NCI-H2196 treated with DMSO at 0.1 percent for 48 hours (cell line): ENCODE data around the gene COQ10B.

Source experiments
- DNase-seq: peaks from one replicate; lab custom pipeline; 2025; ENCODE audit not compliant: unreplicated experiment; lab: John Stamatoyannopoulos, UW

Gene COQ10B

GRCh38 chr2:197499594-197500502 lies 46.5 kb downstream of the COQ10B start, which contains the start of the genes HSPD1 and HSPE1:
HSPD1 (minus strand) TSS chr2:197499840; CDS start chr2:197498848, 992 bp downstream.
HSPE1 (plus strand) TSS chr2:197500379; CDS start chr2:197500437, 58 bp downstream.
- DNase-seq = peak; percentile 99

GRCh38 chr2:197500503-197501131 lies 47.3 kb downstream of the COQ10B start:
- no peak for DNase-seq

- no peak for DNase-seq
Observed at GRCh38 chr2:197502201-197502600, 48.8 kb downstream of the COQ10B start.

- DNase-seq = no peak
Observed at GRCh38 chr2:197502685-197503084, 49.3 kb downstream of the COQ10B start.

DNA sequence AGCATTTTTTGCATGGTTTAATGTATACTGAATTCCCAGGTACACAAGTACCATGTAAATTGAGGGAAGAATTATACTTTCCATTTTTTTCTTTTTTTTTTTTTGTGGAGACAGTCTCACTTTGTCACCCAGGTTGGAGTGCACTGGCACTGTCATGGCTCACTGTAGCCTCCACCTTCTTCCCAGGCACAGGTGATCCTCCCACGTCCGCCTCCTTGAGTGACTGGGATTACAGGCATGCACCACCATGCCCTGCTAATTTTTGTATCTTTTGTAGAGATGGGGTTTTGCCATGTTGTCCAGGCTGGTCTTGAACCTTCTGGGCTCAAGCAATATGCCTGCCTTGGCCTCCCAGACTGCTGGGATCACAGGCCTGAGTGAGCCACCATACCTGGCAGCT lies 50.6 kb downstream of the COQ10B start:
- DNase-seq = no peak

DNA sequence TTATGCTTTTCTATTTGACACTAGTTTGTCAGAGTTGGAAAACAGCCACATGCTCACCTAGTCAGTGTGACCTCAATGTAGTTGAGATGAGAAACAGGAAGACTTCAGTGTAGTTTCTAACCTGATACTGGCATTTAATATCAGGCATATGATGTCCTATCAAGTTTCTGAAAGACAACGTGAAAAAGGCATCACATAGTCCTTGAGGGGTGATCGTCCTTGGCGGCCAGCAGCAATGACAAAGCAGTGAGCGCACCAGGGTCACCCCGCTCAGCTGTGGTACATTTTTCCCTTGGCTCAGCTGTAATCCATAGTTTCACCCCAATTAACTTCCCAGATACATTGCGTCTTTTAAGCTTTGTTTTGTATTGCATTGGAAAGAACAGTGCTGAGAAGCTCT lies 51.2 kb downstream of the COQ10B start:
- no peak for DNase-seq

DNA sequence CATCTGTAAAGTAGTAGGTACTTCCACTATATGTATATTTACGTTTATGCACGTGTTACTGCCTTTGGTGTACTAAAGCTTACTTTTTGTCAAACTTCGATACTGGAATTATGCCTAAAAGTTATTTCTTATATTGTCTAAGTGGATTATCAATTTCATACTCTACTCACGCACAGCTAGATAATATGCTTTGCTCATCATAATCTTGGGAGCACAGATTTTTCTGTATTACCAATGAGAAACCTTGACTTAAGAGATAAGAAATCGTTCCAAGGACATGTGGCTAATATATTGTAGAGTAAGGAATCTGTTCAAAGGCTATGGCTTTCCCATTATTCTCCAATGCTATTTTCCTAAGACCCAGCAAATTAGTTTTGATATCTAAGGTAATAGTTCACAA lies 53.3 kb downstream of the COQ10B start:
- DNase-seq = no peak

- DNase-seq = no peak
Observed at GRCh38 chr2:197513915-197514314, 60.6 kb downstream of the COQ10B start.

- no peak for DNase-seq
Observed at GRCh38 chr2:197514754-197515153, 61.4 kb downstream of the COQ10B start.

- DNase-seq = no peak
Observed at GRCh38 chr2:197515315-197515738, 62.0 kb downstream of the COQ10B start.

GRCh38 chr2:197515739-197516392 lies 62.5 kb downstream of the COQ10B start, which contains the start of gene MOB4:
MOB4 (plus strand) TSS chr2:197516066; CDS start chr2:197516087, 21 bp downstream.
- peak; percentile 95 for DNase-seq

DNA sequence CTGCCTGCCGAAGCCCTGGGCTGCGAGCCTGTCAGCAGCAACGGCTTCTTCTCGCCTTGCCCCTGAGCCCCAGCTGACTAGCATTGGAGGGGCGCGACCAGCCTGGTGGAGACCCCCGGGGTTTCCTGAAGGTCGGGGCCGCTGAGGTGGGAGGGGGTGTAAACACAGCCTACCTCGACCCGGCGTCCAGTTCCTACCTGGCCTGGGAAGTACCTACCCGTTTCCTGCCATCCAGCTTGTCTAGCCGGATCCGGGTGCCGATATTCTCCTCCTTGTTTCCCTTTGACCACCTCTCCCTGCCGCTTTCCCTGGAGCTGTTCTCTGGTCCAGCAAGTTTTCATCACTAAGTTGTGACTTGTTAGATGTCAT lies 63.0 kb downstream of the COQ10B start:
- no peak for DNase-seq

DNA sequence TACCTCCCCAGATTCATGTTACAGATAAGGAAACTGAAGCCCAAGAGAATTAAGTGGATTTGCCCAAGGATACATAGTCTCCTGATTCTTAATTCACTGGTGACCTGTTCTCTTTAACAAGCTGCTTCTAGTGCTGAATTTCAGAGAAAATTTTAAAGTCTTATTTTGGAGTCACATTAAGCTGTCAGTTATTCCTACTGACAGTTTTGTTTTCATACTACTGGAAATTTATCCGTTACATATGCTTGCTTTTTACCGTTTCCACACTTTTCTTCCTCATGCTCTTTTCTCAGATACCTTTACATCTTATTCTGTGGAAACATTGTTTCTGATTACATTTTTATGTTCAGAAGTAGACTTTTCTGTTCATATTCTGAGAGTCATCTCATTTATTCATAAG lies 63.8 kb downstream of the COQ10B start:
- no peak for DNase-seq
